A549 (cell line): Measurements from ENCODE around the gene NOSTRIN.
"Not testable (repeated sequence)": the region's sequence is repeated elsewhere in the genome, so short reads cannot be mapped to it uniquely, and the experiment has no call there.

Experiments
- TF ChIP-seq, protein P1 (sequence below): IDR thresholded peaks from 2 replicates; pipeline ENCODE4 v1.6.1; 2012; ENCODE audit warnings: low read depth, borderline replicate concordance
- TF ChIP-seq, protein P2 (sequence below): fragments of >200 bp; sonication (Bioruptor Twin); formaldehyde crosslinking; IDR thresholded peaks from 3 replicates; pipeline ENCODE4 v1.5.1; 2016

DNA sequence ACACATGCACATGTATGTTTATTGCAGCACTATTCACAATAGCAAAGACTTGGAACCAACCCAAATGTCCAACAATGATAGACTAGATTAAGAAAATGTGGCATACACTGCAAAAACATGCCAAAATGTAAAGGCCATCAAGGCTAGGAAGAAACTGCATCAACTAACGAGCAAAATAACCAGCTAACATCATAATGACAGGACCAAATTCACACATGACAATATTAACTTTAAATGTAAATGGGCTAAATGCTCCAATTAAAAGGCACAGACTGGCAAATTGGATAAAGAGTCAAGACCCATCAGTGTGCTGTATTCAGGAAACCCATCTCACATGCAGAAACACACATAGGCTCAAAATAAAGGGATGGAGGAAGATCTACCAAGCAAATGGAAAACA, 64.7 kb downstream of the NOSTRIN start:
- TF ChIP-seq, protein P1, sequence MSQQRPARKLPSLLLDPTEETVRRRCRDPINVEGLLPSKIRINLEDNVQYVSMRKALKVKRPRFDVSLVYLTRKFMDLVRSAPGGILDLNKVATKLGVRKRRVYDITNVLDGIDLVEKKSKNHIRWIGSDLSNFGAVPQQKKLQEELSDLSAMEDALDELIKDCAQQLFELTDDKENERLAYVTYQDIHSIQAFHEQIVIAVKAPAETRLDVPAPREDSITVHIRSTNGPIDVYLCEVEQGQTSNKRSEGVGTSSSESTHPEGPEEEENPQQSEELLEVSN = not testable (repeated sequence)
- TF ChIP-seq, protein P2, sequence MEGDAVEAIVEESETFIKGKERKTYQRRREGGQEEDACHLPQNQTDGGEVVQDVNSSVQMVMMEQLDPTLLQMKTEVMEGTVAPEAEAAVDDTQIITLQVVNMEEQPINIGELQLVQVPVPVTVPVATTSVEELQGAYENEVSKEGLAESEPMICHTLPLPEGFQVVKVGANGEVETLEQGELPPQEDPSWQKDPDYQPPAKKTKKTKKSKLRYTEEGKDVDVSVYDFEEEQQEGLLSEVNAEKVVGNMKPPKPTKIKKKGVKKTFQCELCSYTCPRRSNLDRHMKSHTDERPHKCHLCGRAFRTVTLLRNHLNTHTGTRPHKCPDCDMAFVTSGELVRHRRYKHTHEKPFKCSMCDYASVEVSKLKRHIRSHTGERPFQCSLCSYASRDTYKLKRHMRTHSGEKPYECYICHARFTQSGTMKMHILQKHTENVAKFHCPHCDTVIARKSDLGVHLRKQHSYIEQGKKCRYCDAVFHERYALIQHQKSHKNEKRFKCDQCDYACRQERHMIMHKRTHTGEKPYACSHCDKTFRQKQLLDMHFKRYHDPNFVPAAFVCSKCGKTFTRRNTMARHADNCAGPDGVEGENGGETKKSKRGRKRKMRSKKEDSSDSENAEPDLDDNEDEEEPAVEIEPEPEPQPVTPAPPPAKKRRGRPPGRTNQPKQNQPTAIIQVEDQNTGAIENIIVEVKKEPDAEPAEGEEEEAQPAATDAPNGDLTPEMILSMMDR = not testable (repeated sequence)
